CD4-positive, alpha-beta T cell treated with Interleukin-15 for 4 hours (primary cell): ENCODE data around the gene IGF2.
"Not testable (repeated sequence)": the region's sequence is repeated elsewhere in the genome, so short reads cannot be mapped to it uniquely, and the experiment has no call there.

ENCODE experiments used
- DNase-seq: peaks from one replicate; pipeline ENCODE4 v3.0.0-alpha.2; 2020; ENCODE audit warnings: low spot score

Gene IGF2

GRCh38 chr11:2139123-2139521 is at the start of gene IGF2:
Gene IGF2 (minus strand): TSS chr11:2139389. CDS start chr11:2135523, 3,866 bp downstream.
- DNase-seq = no peak

GRCh38 chr11:2188745-2189144 is 49.6 kb upstream of the IGF2 start:
- no peak for DNase-seq

GRCh38 chr11:2187280-2187707 is 48.1 kb upstream of the IGF2 start:
- DNase-seq = no peak

- peak; percentile 33 for DNase-seq
Observed at GRCh38 chr11:2186669-2187279, 47.6 kb upstream of the IGF2 start.

DNA sequence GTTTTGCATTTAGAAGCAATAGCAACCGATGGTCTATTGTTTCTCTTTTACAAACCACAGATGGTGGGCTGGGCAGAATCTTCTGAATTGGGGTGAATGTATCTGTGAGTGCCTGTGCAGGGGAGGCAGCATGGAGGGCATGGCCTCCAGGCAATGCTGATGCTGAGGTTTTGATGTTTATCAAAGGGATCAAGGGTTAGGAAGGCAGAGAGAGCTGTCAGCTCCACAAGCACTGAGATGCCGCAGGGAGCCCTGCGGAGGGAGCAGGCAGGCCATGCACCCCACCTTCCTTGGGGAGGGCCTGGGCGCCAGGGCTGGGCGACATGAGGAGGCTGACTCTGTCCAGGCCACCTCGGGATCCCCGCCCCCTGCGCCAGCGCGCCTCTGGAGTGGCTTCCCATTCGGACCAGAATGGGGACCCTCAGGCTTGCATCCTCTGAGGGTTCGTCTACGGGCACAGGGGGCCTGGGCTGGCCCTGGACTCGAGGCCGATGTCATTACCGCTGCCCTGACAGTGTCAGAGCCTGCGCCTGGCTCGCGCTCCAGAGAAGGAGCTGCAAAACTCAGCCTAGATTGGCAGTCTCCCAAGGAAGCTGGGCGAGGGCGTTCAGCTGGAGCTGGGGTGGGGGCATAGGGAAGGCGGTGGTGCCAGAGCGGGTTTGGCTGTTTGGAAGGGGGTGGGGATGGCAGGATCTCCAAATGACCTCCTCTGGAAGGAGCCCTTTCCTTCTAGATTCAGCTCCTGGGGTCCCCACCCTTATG is 46.3 kb upstream of the IGF2 start:
- no peak for DNase-seq

DNA sequence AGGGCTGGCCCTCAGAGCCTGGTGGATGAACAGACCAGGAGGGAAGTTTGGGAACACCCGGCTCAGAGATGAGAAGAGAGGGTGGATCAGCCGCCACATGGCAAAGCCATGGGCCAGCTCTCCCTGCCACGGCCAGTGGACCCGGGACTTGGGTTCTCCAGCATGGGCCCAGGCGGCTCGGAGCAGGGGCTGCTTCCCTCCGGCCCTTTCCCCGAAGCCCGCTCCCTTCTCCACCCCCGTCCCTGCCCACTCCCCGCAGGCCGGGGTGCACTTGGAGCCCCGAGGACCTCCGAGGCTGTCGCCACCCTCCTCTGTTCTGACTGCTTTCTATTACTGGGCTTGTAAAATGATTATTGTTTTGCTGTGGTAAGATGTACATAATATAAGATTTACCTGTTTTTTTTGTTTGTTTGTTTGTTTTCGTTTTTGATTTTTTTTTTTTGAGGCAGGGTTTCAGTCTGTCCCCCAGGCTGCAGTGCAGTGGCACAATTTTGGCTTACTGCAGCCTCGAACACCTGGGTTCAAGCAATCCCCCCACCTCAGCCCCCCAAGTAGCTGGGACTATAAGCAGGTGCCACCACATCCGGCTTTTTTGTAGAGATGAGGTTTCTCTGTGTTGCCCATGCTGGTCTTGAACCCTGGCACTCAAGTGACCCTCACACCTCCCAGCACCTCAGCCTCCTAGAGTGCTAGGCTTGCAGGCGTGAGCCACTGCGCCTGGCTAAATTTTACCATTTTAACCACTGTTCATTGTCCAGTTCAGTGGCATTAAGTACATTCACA is 43.7 kb upstream of the IGF2 start:
- DNase-seq = no peak

DNA sequence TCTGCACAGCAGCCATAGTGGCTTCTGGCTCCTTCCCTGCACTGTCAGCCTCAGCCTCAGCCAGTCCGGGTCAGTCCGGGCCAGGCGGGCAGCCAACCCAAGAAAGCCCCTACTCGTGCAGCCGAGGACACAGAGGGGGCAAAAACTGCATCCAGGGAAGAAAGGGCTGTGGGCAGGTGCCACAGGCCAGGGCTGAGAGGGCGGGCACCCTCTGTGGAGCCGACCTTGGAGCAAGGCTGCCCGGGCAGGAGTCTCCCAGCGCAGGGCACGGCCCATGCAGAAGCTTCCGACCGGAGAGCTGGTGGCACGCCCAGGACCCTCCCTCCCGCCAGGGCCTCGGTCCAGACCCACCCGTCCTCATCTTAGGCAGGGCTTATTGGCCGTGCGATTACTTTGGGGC is 42.9 kb upstream of the IGF2 start:
- no peak for DNase-seq

GRCh38 chr11:2180789-2181370 is 41.7 kb upstream of the IGF2 start:
- DNase-seq = no peak

DNA sequence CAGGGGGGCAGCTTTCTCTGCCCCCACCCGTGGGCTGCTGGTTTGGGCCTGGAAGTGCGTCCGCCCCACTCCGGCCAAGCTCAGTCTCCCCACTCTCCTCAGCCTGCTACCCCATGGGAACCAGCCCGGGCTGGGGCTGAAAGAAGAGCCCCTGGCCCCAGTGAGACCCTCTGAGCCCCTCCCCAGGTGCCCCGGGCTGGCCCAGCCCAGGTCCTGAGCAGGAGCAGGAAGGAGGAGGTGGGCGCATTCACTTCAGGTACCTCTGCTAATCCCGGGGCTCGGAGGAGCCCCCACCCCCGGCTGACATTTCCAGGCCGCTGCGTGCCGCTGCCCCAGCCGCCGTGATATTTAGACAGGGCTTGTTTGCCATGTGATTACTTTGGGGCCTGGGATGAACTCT is 41.2 kb upstream of the IGF2 start:
- no peak for DNase-seq

GRCh38 chr11:2179516-2179915 is 40.3 kb upstream of the IGF2 start:
- no peak for DNase-seq

GRCh38 chr11:2178906-2179494 is 39.8 kb upstream of the IGF2 start:
- no peak for DNase-seq

- not testable (repeated sequence) for DNase-seq
Observed at GRCh38 chr11:2178055-2178773, 39.0 kb upstream of the IGF2 start.

DNA sequence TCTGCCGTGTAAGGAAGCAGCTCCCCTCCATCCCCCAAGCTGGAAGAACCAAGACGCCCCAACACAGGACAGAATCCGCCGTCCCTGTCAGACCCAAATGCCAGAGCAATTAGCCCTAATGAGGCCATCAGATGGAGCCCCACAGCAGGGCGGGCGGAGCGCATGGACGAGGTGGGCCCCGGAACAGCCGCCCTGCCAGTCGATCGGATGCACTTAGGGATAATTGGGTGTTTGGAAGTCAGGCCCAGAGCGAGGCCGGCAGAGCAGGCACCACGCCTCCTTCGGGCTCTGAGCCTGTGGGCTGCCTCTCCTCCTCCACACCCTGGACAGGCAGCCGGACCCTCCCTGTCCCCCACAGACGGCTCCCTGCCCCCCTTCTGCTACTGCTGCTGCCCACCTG is 37.9 kb upstream of the IGF2 start:
- DNase-seq = no peak

DNA sequence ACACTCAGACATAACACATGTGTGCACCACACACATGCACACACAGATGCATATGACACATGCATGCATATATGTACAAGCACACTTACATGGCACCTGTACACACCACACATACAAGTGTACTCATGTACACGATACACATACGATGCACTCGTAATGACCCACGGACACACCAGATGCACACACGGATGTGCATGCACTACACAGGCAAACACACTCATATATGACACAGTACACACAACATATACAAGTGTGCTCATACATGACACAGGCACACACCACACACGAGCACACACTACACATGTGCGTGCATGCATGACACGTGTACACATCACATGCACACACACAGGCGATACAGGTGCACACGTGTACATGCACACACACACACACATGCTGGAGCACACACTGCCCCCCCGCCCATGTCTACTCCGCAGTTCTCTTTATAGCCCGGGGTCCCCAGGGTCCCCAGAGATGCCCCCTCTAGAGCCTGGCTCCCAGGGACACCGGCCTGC is 37.3 kb upstream of the IGF2 start:
- DNase-seq = no peak

GRCh38 chr11:2175659-2176058 is 36.5 kb upstream of the IGF2 start:
- no peak for DNase-seq

- no peak for DNase-seq
Observed at GRCh38 chr11:2174361-2174760, 35.2 kb upstream of the IGF2 start.

- no peak for DNase-seq
Observed at GRCh38 chr11:2173761-2174160, 34.6 kb upstream of the IGF2 start.

DNA sequence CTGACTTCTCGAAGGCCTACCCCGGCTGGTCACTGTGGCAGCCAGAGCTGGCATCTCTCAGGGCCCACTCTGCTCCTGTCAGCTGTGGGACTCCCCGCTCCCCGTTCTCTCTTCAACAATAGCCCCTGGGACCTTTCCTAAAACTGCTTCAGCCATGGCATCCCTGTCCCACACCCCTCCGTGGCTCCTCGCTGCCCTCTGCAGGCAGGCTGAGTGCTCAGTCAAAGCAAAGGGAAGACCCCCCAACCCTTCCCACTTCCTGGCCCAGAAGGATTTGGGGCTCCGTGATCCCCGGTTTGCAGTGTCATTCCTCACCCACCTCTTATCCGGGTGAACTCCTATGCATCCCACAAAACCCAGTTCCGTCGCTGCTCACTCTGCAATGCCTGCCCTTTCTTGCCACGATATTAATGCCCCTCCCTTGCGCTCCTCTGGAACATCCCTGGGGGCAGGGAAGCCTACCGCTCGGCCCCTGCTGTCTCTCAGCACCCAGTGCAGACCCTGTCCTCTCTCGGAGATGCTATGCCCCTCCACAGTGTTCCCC is 34.0 kb upstream of the IGF2 start:
- no peak for DNase-seq

DNA sequence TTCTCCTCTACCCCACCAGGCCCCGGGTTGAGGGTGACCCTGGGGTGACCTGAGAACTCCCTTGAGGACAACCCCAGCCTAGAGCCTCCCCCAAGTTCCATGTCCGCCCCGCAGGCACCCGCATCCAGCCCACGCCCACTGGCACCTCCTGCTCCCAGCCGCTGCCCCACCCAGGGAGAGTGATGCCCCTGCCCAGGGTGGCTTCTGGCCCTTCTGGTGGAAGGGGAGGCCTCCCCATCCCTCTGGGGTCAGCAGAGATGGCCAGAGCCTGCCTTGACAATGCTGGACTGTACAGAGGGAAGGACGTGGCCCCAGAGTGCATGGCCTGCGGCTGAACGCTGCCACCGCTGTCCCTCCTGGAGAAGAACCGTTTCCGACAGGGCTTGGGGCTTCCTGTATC is 33.5 kb upstream of the IGF2 start:
- DNase-seq = no peak

GRCh38 chr11:2171591-2172003 is 32.4 kb upstream of the IGF2 start, which contains the start of gene TH:
Gene TH (minus strand): TSS chr11:2171815. CDS start chr11:2171786, 29 bp downstream.
- DNase-seq = no peak
